T-helper 1 cell treated with Interleukin-12 subunit alpha and Interleukin-12 subunit beta and Interleukin-4 antibody, amounts not matched to agents 30 μg/mL and 1 μg/mL, for 36 hours (primary cell): ENCODE data around the gene PJA2.
"Not testable (repeated sequence)": the region's sequence is repeated elsewhere in the genome, so short reads cannot be mapped to it uniquely, and the experiment has no call there.

Source experiments
- H3K27ac Mint-ChIP-seq: one replicate; pipeline ENCODE4 v1.8.0; 2021; ENCODE audit warnings: mild to moderate bottlenecking, mixed read lengths
- H3K27me3 Mint-ChIP-seq: one replicate; pipeline ENCODE4 v1.8.0; 2021; ENCODE audit warnings: low read depth, mixed read lengths
- H3K36me3 Mint-ChIP-seq: one replicate; pipeline ENCODE4 v1.8.0; 2021; ENCODE audit warnings: low read depth, mixed read lengths
- H3K4me1 Mint-ChIP-seq: one replicate; pipeline ENCODE4 v1.8.0; 2021; ENCODE audit warnings: low read depth, mixed read lengths
- H3K4me3 Mint-ChIP-seq: one replicate; pipeline ENCODE4 v1.8.0; 2021; ENCODE audit warnings: mild to moderate bottlenecking, moderate library complexity, mixed read lengths
- H3K9me3 Mint-ChIP-seq: one replicate; pipeline ENCODE4 v1.8.0; 2021; ENCODE audit warnings: mixed read lengths

Gene PJA2

GRCh38 chr5:109409844-109410388, at the start of gene PJA2:
Gene PJA2 (minus strand): TSS chr5:109409974. CDS start chr5:109383433, 26,541 bp downstream.
- Mint-ChIP-seq H3K27ac (peak within 1 kb of the TSS; percentile 99), H3K27me3 (no peaks in the 10 kb centered on the region), H3K9me3 (peaks cover 9% of the 10 kb centered on the region), H3K36me3 (peaks cover 11% of the 10 kb centered on the region), H3K4me1 (peaks cover 28% of the 10 kb centered on the region), H3K4me3 (peak within 1 kb of the TSS; percentile 97)

GRCh38 chr5:109455598-109456096, 45.9 kb upstream of the PJA2 start:
- Mint-ChIP-seq H3K27ac (peak overlapping the region; percentile 2), H3K27me3 (peaks cover 8% of the 10 kb centered on the region), H3K4me1 (peaks cover 3% of the 10 kb centered on the region), H3K4me3 (no peak overlapping the region), H3K9me3 (no peaks in the 10 kb centered on the region), H3K36me3 (no peaks in the 10 kb centered on the region)

- peaks cover 3% of the 10 kb centered on the region for H3K27me3 Mint-ChIP-seq
- H3K36me3 Mint-ChIP-seq: no peaks in the 10 kb centered on the region
- no peak overlapping the region for H3K27ac Mint-ChIP-seq
- H3K9me3 Mint-ChIP-seq: no peaks in the 10 kb centered on the region
- no peak overlapping the region for H3K4me3 Mint-ChIP-seq
- H3K4me1 Mint-ChIP-seq: peaks cover 3% of the 10 kb centered on the region
These were observed 45.1 kb upstream of the PJA2 start for GRCh38 chr5:109454731-109455505.

GRCh38 chr5:109453251-109453650, 43.5 kb upstream of the PJA2 start:
- H3K9me3 Mint-ChIP-seq: no peaks in the 10 kb centered on the region

GRCh38 chr5:109452661-109453060, 42.9 kb upstream of the PJA2 start:
- H3K4me1 Mint-ChIP-seq: peaks cover 3% of the 10 kb centered on the region
- H3K4me3 Mint-ChIP-seq: no peak overlapping the region
- no peaks in the 10 kb centered on the region for H3K9me3 Mint-ChIP-seq
- no peak overlapping the region for H3K27ac Mint-ChIP-seq
- H3K27me3 Mint-ChIP-seq: no peaks in the 10 kb centered on the region
- H3K36me3 Mint-ChIP-seq: no peaks in the 10 kb centered on the region

More at GRCh38 chr5:109453251-109453650, 43.5 kb upstream of the PJA2 start:
- H3K36me3 Mint-ChIP-seq: no peaks in the 10 kb centered on the region
- H3K4me1 Mint-ChIP-seq: peaks cover 3% of the 10 kb centered on the region
- H3K4me3 Mint-ChIP-seq: no peak overlapping the region
- no peaks in the 10 kb centered on the region for H3K27me3 Mint-ChIP-seq
- H3K27ac Mint-ChIP-seq: no peak overlapping the region

- Mint-ChIP-seq H3K27me3 (no peaks in the 10 kb centered on the region), H3K36me3 (no peaks in the 10 kb centered on the region), H3K4me1 (peaks cover 3% of the 10 kb centered on the region), H3K9me3 (no peaks in the 10 kb centered on the region), H3K27ac (no peak overlapping the region), H3K4me3 (no peak overlapping the region)
These were observed 41.4 kb upstream of the PJA2 start for GRCh38 chr5:109451146-109451545.

GRCh38 chr5:109450129-109450877, 40.5 kb upstream of the PJA2 start:
- Mint-ChIP-seq H3K4me3 (no peak overlapping the region), H3K27me3 (no peaks in the 10 kb centered on the region), H3K9me3 (no peaks in the 10 kb centered on the region), H3K27ac (no peak overlapping the region), H3K36me3 (no peaks in the 10 kb centered on the region), H3K4me1 (no peaks in the 10 kb centered on the region)

GRCh38 chr5:109448838-109449237, 39.1 kb upstream of the PJA2 start:
- Mint-ChIP-seq H3K27me3 (no peaks in the 10 kb centered on the region), H3K36me3 (no peaks in the 10 kb centered on the region), H3K27ac (no peak overlapping the region), H3K4me3 (no peak overlapping the region), H3K9me3 (no peaks in the 10 kb centered on the region), H3K4me1 (no peaks in the 10 kb centered on the region)

GRCh38 chr5:109439590-109439989, 29.8 kb upstream of the PJA2 start:
- H3K9me3 Mint-ChIP-seq: no peaks in the 10 kb centered on the region
- peaks cover 10% of the 10 kb centered on the region for H3K27me3 Mint-ChIP-seq
- no peaks in the 10 kb centered on the region for H3K36me3 Mint-ChIP-seq
- no peaks in the 10 kb centered on the region for H3K4me1 Mint-ChIP-seq
- H3K4me3 Mint-ChIP-seq: no peak overlapping the region
- no peak overlapping the region for H3K27ac Mint-ChIP-seq

- no peak overlapping the region for H3K27ac Mint-ChIP-seq
- H3K4me1 Mint-ChIP-seq: no peaks in the 10 kb centered on the region
- peaks cover 10% of the 10 kb centered on the region for H3K27me3 Mint-ChIP-seq
- no peak overlapping the region for H3K4me3 Mint-ChIP-seq
- no peaks in the 10 kb centered on the region for H3K36me3 Mint-ChIP-seq
- H3K9me3 Mint-ChIP-seq: peaks cover 6% of the 10 kb centered on the region
These were observed 16.3 kb upstream of the PJA2 start for GRCh38 chr5:109426075-109426474.

- H3K27me3 Mint-ChIP-seq, H3K27ac Mint-ChIP-seq, H3K4me1 Mint-ChIP-seq, H3K36me3 Mint-ChIP-seq, H3K4me3 Mint-ChIP-seq, H3K9me3 Mint-ChIP-seq: not testable (repeated sequence)
These were observed 15.7 kb upstream of the PJA2 start for GRCh38 chr5:109425521-109425920.

- H3K9me3 Mint-ChIP-seq: peaks cover 6% of the 10 kb centered on the region
- no peak overlapping the region for H3K27ac Mint-ChIP-seq
- peaks cover 13% of the 10 kb centered on the region for H3K27me3 Mint-ChIP-seq
- no peaks in the 10 kb centered on the region for H3K36me3 Mint-ChIP-seq
- no peaks in the 10 kb centered on the region for H3K4me1 Mint-ChIP-seq
- no peak overlapping the region for H3K4me3 Mint-ChIP-seq
These were observed 12.2 kb upstream of the PJA2 start for GRCh38 chr5:109421956-109422355.

GRCh38 chr5:109418712-109419352, 9.1 kb upstream of the PJA2 start:
- Mint-ChIP-seq H3K27me3 (peaks cover 13% of the 10 kb centered on the region), H3K27ac (no peak overlapping the region), H3K9me3 (peaks cover 17% of the 10 kb centered on the region), H3K4me1 (no peaks in the 10 kb centered on the region), H3K36me3 (peaks cover 10% of the 10 kb centered on the region), H3K4me3 (no peak overlapping the region)

GRCh38 chr5:109416882-109417281, 7.1 kb upstream of the PJA2 start:
- H3K4me3 Mint-ChIP-seq: no peak overlapping the region
- H3K27ac Mint-ChIP-seq: no peak overlapping the region
- peaks cover 10% of the 10 kb centered on the region for H3K36me3 Mint-ChIP-seq
- H3K4me1 Mint-ChIP-seq: no peaks in the 10 kb centered on the region
- H3K9me3 Mint-ChIP-seq: peaks cover 19% of the 10 kb centered on the region
- peaks cover 13% of the 10 kb centered on the region for H3K27me3 Mint-ChIP-seq
